Chondrocyte (in vitro differentiated cells): ENCODE measurements around the gene RAB30. TPM values are rescaled to one million over a fixed set of nuclear protein-coding genes. Genes with fewer than 3 reads are reported as not detected.
"Not testable (repeated sequence)": the region's sequence is repeated elsewhere in the genome, so short reads cannot be mapped to it uniquely, and the experiment has no call there.

Experiments
- DNase-seq: peaks from one replicate; pipeline ENCODE4 v3.0.0; 2021; ENCODE audit warnings: mixed read lengths, low spot score
- H3K27ac Mint-ChIP-seq: one replicate; pipeline ENCODE4 v1.8.0; 2021; ENCODE audit warnings: mild to moderate bottlenecking, moderate library complexity, mixed read lengths; ENCODE audit not compliant: unreplicated experiment
- H3K27me3 Mint-ChIP-seq: 2 replicates; pipeline ENCODE4 v1.8.0; 2021; ENCODE audit warnings: low read depth, mixed read lengths
- H3K36me3 Mint-ChIP-seq: 2 replicates; pipeline ENCODE4 v1.8.0; 2021; ENCODE audit warnings: low read depth, mixed read lengths
- H3K4me1 Mint-ChIP-seq: 2 replicates; pipeline ENCODE4 v1.8.0; 2021; ENCODE audit warnings: low read depth, mild to moderate bottlenecking, mixed read lengths
- H3K4me3 Mint-ChIP-seq: one replicate; pipeline ENCODE4 v1.8.0; 2021; ENCODE audit warnings: mild to moderate bottlenecking, moderate library complexity, mixed read lengths; ENCODE audit not compliant: unreplicated experiment
- H3K9me3 Mint-ChIP-seq: 2 replicates; pipeline ENCODE4 v1.8.0; 2021; ENCODE audit warnings: low read depth, mixed read lengths
- CTCF ChIP-seq: fragments of 200-600 bp; sonication (generic); IDR thresholded peaks from 2 replicates; pipeline ENCODE4 v1.5.0; 2021; ENCODE audit warnings: antibody characterized with exemption, mild to moderate bottlenecking, moderate library complexity
- total RNA-seq: library from RNA; stranded (reverse); gene quantifications from 3 replicates; pipeline ENCODE4 v1.2.1, GENCODE V29; 2021

Gene RAB30
- total RNA-seq, 1 donor from 2014 or later = 52.6 TPM

GRCh38 chr11:82960779-82961143, 110.9 kb downstream of the RAB30 start:
- Mint-ChIP-seq H3K27ac (no peak overlapping the region), H3K27me3 (no peaks in the 10 kb centered on the region), H3K9me3 (peaks cover 4% of the 10 kb centered on the region), H3K36me3 (no peaks in the 10 kb centered on the region), H3K4me1 (peaks cover 5% of the 10 kb centered on the region), H3K4me3 (no peak overlapping the region)
- no peak for DNase-seq
- no peak for TF ChIP-seq CTCF

- Mint-ChIP-seq H3K4me3 (no peak overlapping the region), H3K4me1 (peaks cover 5% of the 10 kb centered on the region), H3K36me3 (peaks cover 2% of the 10 kb centered on the region), H3K27me3 (no peaks in the 10 kb centered on the region), H3K9me3 (peaks cover 6% of the 10 kb centered on the region), H3K27ac (no peak overlapping the region)
- DNase-seq = no peak
- no peak for TF ChIP-seq CTCF
These were observed 111.5 kb downstream of the RAB30 start for GRCh38 chr11:82959987-82960778.

- not testable (repeated sequence) for H3K4me1 Mint-ChIP-seq, H3K27ac Mint-ChIP-seq, H3K4me3 Mint-ChIP-seq
These were observed 115.8 kb downstream of the RAB30 start for GRCh38 chr11:82955736-82956453.

GRCh38 chr11:82950502-82950901, 121.2 kb downstream of the RAB30 start:
- H3K27ac Mint-ChIP-seq, DNase-seq, H3K36me3 Mint-ChIP-seq, H3K4me3 Mint-ChIP-seq, H3K27me3 Mint-ChIP-seq, H3K4me1 Mint-ChIP-seq: not testable (repeated sequence)
- H3K9me3 Mint-ChIP-seq = peaks cover 23% of the 10 kb centered on the region

More at GRCh38 chr11:82955736-82956453, 115.8 kb downstream of the RAB30 start:
- H3K9me3 Mint-ChIP-seq = peaks cover 23% of the 10 kb centered on the region
- H3K27me3 Mint-ChIP-seq, DNase-seq, H3K36me3 Mint-ChIP-seq: not testable (repeated sequence)

GRCh38 chr11:82949352-82949751, 122.3 kb downstream of the RAB30 start:
- DNase-seq = no peak
- peaks cover 2% of the 10 kb centered on the region for H3K36me3 Mint-ChIP-seq
- H3K27ac Mint-ChIP-seq = no peak overlapping the region
- no peaks in the 10 kb centered on the region for H3K4me1 Mint-ChIP-seq
- H3K27me3 Mint-ChIP-seq = no peaks in the 10 kb centered on the region
- H3K9me3 Mint-ChIP-seq = peaks cover 15% of the 10 kb centered on the region
- H3K4me3 Mint-ChIP-seq = no peak overlapping the region
- TF ChIP-seq CTCF = no peak

- Mint-ChIP-seq H3K27me3 (no peaks in the 10 kb centered on the region), H3K27ac (no peak overlapping the region), H3K9me3 (peaks cover 3% of the 10 kb centered on the region), H3K4me3 (no peak overlapping the region), H3K36me3 (peaks cover 2% of the 10 kb centered on the region), H3K4me1 (no peaks in the 10 kb centered on the region)
- no peak for TF ChIP-seq CTCF
- peak; percentile 39 for DNase-seq
These were observed 126.0 kb downstream of the RAB30 start for GRCh38 chr11:82945682-82946081.

- not testable (repeated sequence) for H3K27me3 Mint-ChIP-seq, H3K9me3 Mint-ChIP-seq, DNase-seq, H3K27ac Mint-ChIP-seq, H3K4me3 Mint-ChIP-seq, H3K36me3 Mint-ChIP-seq, H3K4me1 Mint-ChIP-seq
These were observed 126.7 kb downstream of the RAB30 start for GRCh38 chr11:82945041-82945440.
